HFF-Myc (cell line): ENCODE measurements around the gene C1orf21.

Experiments
- DNase-seq: peaks from one replicate; pipeline ENCODE4 v3.0.0-alpha.2; 2011; ENCODE audit warnings: low read depth; ENCODE audit errors: extremely low read depth
- H3K4me3 ChIP-seq: replicated peaks from 2 replicates; pipeline ENCODE4 v1.5.1; 2011; ENCODE audit warnings: low read depth, mild to moderate bottlenecking, control low read depth, low read length
- CTCF ChIP-seq: IDR thresholded peaks from 2 replicates; pipeline ENCODE4 v1.5.1; 2012; ENCODE audit warnings: mild to moderate bottlenecking, low read depth, low read length, control low read depth; ENCODE audit errors: missing control alignments

Gene C1orf21

GRCh38 chr1:184567637-184568036 is 180.8 kb downstream of the C1orf21 start:
- TF ChIP-seq CTCF: no peak
- no peak for DNase-seq
- no peak overlapping the region for H3K4me3 ChIP-seq

GRCh38 chr1:184568148-184568547 is 181.3 kb downstream of the C1orf21 start:
- DNase-seq: no peak
- no peak overlapping the region for H3K4me3 ChIP-seq
- TF ChIP-seq CTCF: no peak

- TF ChIP-seq CTCF: no peak
- no peak for DNase-seq
Observed at GRCh38 chr1:184569106-184569505, 182.3 kb downstream of the C1orf21 start.

GRCh38 chr1:184574588-184574987 is 187.8 kb downstream of the C1orf21 start:
- no peak for TF ChIP-seq CTCF
- DNase-seq: no peak
- H3K4me3 ChIP-seq: no peak overlapping the region

More at GRCh38 chr1:184569106-184569505, 182.3 kb downstream of the C1orf21 start:
- no peak overlapping the region for H3K4me3 ChIP-seq

- no peak overlapping the region for H3K4me3 ChIP-seq
- no peak for DNase-seq
- TF ChIP-seq CTCF: no peak
Observed at GRCh38 chr1:184576822-184577221, 190.0 kb downstream of the C1orf21 start.

GRCh38 chr1:184577319-184577718 is 190.5 kb downstream of the C1orf21 start:
- no peak for TF ChIP-seq CTCF
- H3K4me3 ChIP-seq: no peak overlapping the region
- DNase-seq: no peak

GRCh38 chr1:184582411-184582810 is 195.6 kb downstream of the C1orf21 start:
- H3K4me3 ChIP-seq: no peak overlapping the region
- no peak for DNase-seq
- TF ChIP-seq CTCF: no peak
